Stromal cell of bone marrow (primary cell): ENCODE data around the gene COL4A5.

Experiments
- DNase-seq: peaks from one replicate; pipeline ENCODE4 v3.0.0-alpha.2; 2012; ENCODE audit warnings: low read depth

COL4A5 gene

GRCh38 chrX:108641589-108642272 lies 202.1 kb downstream of the COL4A5 start:
- DNase-seq, result no peak

GRCh38 chrX:108642273-108642628 lies 202.6 kb downstream of the COL4A5 start:
- DNase-seq, result no peak

- no peak for DNase-seq
These were observed 225.1 kb downstream of the COL4A5 start for GRCh38 chrX:108664701-108665100.

- no peak for DNase-seq
These were observed 226.5 kb downstream of the COL4A5 start for GRCh38 chrX:108666101-108666500.

GRCh38 chrX:108671526-108671925 lies 231.9 kb downstream of the COL4A5 start:
- DNase-seq, result no peak

GRCh38 chrX:108696690-108697089 lies 257.1 kb downstream of the COL4A5 start:
- DNase-seq, result no peak

GRCh38 chrX:108699368-108699767 lies 259.7 kb downstream of the COL4A5 start:
- DNase-seq, result peak; percentile 13

- DNase-seq, result no peak
These were observed 262.0 kb downstream of the COL4A5 start for GRCh38 chrX:108701633-108702032.

- no peak for DNase-seq
These were observed 262.9 kb downstream of the COL4A5 start for GRCh38 chrX:108702530-108702929.

- no peak for DNase-seq
These were observed 265.2 kb downstream of the COL4A5 start for GRCh38 chrX:108704839-108705238.

GRCh38 chrX:108712886-108713285 lies 273.2 kb downstream of the COL4A5 start:
- DNase-seq, result no peak

GRCh38 chrX:108722561-108722960 lies 282.9 kb downstream of the COL4A5 start:
- no peak for DNase-seq

- DNase-seq, result no peak
These were observed 287.1 kb downstream of the COL4A5 start for GRCh38 chrX:108726748-108727147.

GRCh38 chrX:108731153-108731552 lies 291.5 kb downstream of the COL4A5 start:
- DNase-seq, result no peak

- DNase-seq, result no peak
These were observed 293.1 kb downstream of the COL4A5 start for GRCh38 chrX:108732630-108733321.

- DNase-seq, result no peak
These were observed 294.8 kb downstream of the COL4A5 start for GRCh38 chrX:108734426-108734825.

- no peak for DNase-seq
These were observed 295.5 kb downstream of the COL4A5 start for GRCh38 chrX:108735091-108735678.

- DNase-seq, result no peak
These were observed 296.3 kb downstream of the COL4A5 start for GRCh38 chrX:108735679-108736508.

GRCh38 chrX:108736509-108737479 lies 297.2 kb downstream of the COL4A5 start, which contains the start of gene IRS4:
Gene IRS4, minus strand, starts transcription at chrX:108736563.
- no peak for DNase-seq

- DNase-seq, result no peak
These were observed 298.1 kb downstream of the COL4A5 start for GRCh38 chrX:108737754-108738153.

- no peak for DNase-seq
These were observed 300.7 kb downstream of the COL4A5 start for GRCh38 chrX:108740299-108740774.
